HG03139 (cell line): ENCODE measurements around the gene KCNS1.

Experiments used
- ATAC-seq: cut with Tn5 transposase; IDR thresholded peaks from one replicate; pipeline ENCODE4 v1.9.1; 2021; ENCODE audit not compliant: unreplicated experiment

The KCNS1 gene

GRCh38 chr20:45051204-45052060 lies 49.5 kb downstream of the KCNS1 start:
- no peak for ATAC-seq

GRCh38 chr20:45049904-45050471 lies 50.9 kb downstream of the KCNS1 start:
- no peak for ATAC-seq

GRCh38 chr20:45049438-45049837 lies 51.5 kb downstream of the KCNS1 start:
- ATAC-seq = no peak

GRCh38 chr20:45047581-45048119 lies 53.3 kb downstream of the KCNS1 start:
- no peak for ATAC-seq

- ATAC-seq = no peak
These were observed 56.3 kb downstream of the KCNS1 start for GRCh38 chr20:45044601-45045000.

- no peak for ATAC-seq
These were observed 56.8 kb downstream of the KCNS1 start for GRCh38 chr20:45044084-45044573.

GRCh38 chr20:45042978-45043377 lies 57.9 kb downstream of the KCNS1 start:
- ATAC-seq = no peak
